LNCAP (cell line): Measurements from ENCODE around the gene SUFU.

ENCODE experiments used
- CTCF ChIP-seq: fragments of 450-650 bp; IDR thresholded peaks from 2 replicates; pipeline ENCODE4 v1.5.1; 2017; ENCODE audit warnings: mild to moderate bottlenecking

Gene SUFU

GRCh38 chr10:102553771-102554170 is 50.0 kb downstream of the SUFU start:
- no peak for TF ChIP-seq CTCF

- no peak for TF ChIP-seq CTCF
Measured at GRCh38 chr10:102554531-102554930, 50.8 kb downstream of the SUFU start.

GRCh38 chr10:102555781-102556328 is 52.1 kb downstream of the SUFU start:
- no peak for TF ChIP-seq CTCF

GRCh38 chr10:102557569-102557968 is 53.8 kb downstream of the SUFU start:
- no peak for TF ChIP-seq CTCF

- TF ChIP-seq CTCF = no peak
Measured at GRCh38 chr10:102559764-102560163, 56.0 kb downstream of the SUFU start.

GRCh38 chr10:102564209-102564834 is 60.5 kb downstream of the SUFU start:
- no peak for TF ChIP-seq CTCF

GRCh38 chr10:102565793-102566192 is 62.0 kb downstream of the SUFU start:
- no peak for TF ChIP-seq CTCF

- TF ChIP-seq CTCF = no peak
Measured at GRCh38 chr10:102578782-102579181, 75.0 kb downstream of the SUFU start.
